Measurements from ENCODE around the gene EGLN3.

DNA sequence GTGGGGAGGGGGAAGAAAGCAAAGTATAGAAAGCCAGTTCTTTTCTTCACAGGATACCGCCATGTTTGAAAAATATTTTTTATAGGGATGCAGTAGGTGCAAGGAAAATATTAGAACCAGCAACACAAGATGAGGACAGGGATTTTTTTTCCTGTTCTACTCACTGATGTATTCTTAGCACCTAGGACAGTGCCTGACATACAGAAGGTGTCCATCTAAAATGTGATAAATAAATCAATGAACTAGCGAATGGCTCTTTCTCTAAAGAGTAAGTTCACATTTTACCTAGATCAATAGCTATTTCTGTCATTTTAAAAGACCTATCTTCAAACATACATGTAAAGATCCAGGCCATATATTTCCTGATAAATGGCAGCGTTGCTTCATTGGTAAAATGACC lies 18.8 kb downstream of the EGLN3 start:
- TF ChIP-seq GATA3 (IDR thresholded peaks at IDR 0.05; ENCODE audit: low read depth, low read length) (no peak), GATA2 (IDR thresholded peaks at IDR 0.05; ENCODE audit: low read depth, low read length) (no peak)

All from SH-SY5Y (cell line).